T-helper 17 cell (primary cell): ENCODE measurements around the gene CFHR3. TPM values are rescaled to one million over a fixed set of nuclear protein-coding genes. Genes with fewer than 3 reads are reported as not detected.
"Not testable (repeated sequence)": the region's sequence is repeated elsewhere in the genome, so short reads cannot be mapped to it uniquely, and the experiment has no call there.

Source experiments
- ATAC-seq: fragments of 150-1000 bp; cut with Tn5 transposase; 2 replicates; pipeline ENCODE4 v1.10.0; 2021; ENCODE audit warnings: mild to moderate bottlenecking, moderate library complexity
- DNase-seq, 3 donors: peaks; one replicate each; pipeline versions ENCODE4 v3.0.0 to v3.0.0-alpha.2; 2020 to 2021
- H3K9me3 ChIP-seq: one replicate; pipeline ENCODE4 v1.7.0; 2013; ENCODE audit warnings: low read length, mild to moderate bottlenecking; ENCODE audit not compliant: control insufficient read depth, poor library complexity, severe bottlenecking
- H3K27ac Mint-ChIP-seq: one replicate; pipeline ENCODE4 v1.8.0; 2022; ENCODE audit warnings: mild to moderate bottlenecking, moderate library complexity, mixed read lengths
- H3K27me3 Mint-ChIP-seq: one replicate; pipeline ENCODE4 v1.8.0; 2022; ENCODE audit warnings: mixed read lengths
- H3K36me3 Mint-ChIP-seq: one replicate; pipeline ENCODE4 v1.8.0; 2022; ENCODE audit warnings: low read depth, mixed read lengths
- H3K4me1 Mint-ChIP-seq: one replicate; pipeline ENCODE4 v1.8.0; 2022; ENCODE audit warnings: mild to moderate bottlenecking, mixed read lengths
- H3K4me3 Mint-ChIP-seq: one replicate; pipeline ENCODE4 v1.8.0; 2022; ENCODE audit warnings: mild to moderate bottlenecking, moderate library complexity, mixed read lengths
- total RNA-seq, 4 donors: library from RNA in 2 of 4; stranded (reverse) in 2 of 4; gene quantifications; one replicate each; pipeline ENCODE4 v1.2.3 and lab custom pipeline; 2022 to 2026

Gene CFHR3
- not detected for total RNA-seq
- 0 reads per million in 2 donors for total RNA-seq (lab: John Stamatoyannopoulos, UW)

DNA sequence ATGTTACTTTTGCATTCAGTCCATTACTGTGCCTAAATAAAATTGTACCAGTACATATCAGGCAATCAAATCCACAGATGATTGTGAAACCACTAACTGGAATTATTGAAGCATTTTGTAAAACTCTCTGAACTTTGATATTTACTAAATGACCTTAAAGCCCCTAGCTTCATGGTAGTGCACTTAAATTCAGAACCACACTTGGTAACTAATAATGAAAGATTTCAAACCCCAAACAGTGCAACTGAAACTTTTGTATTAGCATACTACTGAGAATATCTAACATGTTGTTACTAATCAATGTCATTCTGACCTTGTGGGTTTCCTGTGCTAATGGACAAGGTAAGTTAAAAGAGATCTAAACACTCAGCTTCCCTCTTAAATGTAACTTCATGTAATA lies at the start of gene CFHR3:
TSS of gene CFHR3 (plus strand) at position 238 of the 400 bp plus-strand sequence. CDS start at position 285, 47 bp downstream.
- no peak for ATAC-seq
- no peaks in the 10 kb centered on the region for H3K9me3 ChIP-seq
- DNase-seq = no peak
- Mint-ChIP-seq H3K36me3 (no peaks in the 10 kb centered on the region), H3K4me1 (no peaks in the 10 kb centered on the region), H3K27me3 (no peaks in the 10 kb centered on the region), H3K27ac (no peak within 1 kb of the TSS), H3K4me3 (no peak within 1 kb of the TSS)

DNA sequence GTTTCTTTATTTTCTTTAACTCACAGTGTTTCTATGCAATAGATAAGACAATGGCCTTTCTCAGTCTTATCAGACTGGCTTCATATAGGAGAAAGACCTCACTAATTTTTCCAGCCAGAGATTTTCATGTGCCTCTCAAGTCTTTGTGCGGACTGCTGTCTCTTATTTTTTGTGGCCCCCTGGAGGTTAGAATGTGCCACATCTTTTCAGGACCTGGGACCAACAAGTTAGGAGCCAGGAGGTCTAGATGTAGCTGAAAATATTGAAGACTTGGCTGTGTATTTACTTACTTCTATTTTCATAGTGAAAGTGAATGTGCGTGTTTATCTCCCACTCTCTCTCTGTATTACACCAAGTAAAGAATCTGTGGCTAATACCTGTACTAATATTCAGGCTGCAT lies 42.1 kb upstream of the CFHR3 start:
- ATAC-seq (no peak), DNase-seq (no peak)
- no peaks in the 10 kb centered on the region for H3K27me3 Mint-ChIP-seq
- peaks cover 5% of the 10 kb centered on the region for H3K36me3 Mint-ChIP-seq
- H3K9me3 ChIP-seq = no peaks in the 10 kb centered on the region
- H3K27ac Mint-ChIP-seq = no peak overlapping the region
- H3K4me1 Mint-ChIP-seq = no peaks in the 10 kb centered on the region
- no peak overlapping the region for H3K4me3 Mint-ChIP-seq

DNA sequence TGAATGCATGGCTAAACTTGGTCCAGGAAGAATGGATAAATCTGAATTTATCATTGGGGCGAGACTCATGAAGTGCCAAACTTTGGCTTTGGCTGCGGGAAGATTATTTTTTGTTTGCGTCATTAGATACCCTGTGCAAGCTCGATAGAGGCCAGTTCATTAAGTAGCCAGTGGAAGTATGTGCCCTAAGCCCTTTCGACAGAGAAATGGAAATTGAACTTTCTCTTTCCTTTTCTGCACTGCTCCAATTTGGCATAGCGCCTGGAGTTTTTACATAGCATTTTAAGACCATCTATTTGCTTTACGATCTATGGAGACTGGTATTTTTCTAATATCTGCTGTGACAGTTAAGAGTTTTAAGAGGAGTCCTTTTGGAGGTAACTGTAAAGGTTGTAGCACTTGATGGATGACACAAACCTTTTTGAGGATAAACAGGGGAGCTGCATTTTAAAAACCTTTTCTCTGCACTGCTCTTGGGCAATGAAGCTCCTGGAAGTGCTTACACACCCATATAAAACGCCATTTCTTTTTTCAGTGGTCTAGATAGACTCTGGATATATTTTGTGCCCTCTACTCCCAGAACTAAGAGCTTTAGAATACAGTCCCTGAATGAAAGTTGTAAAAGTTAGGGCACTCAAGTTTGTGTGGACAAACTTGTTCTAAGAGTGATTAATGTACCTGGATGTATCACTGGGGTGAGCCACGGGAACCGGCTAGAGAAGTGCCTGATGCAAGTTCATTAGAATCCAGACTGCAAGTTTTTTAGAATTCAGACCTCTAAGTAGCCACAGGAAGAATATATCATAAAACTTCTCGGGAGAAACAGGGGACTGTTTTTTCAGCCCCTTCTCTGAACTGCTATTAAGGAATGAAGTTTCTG lies 41.3 kb upstream of the CFHR3 start:
- Mint-ChIP-seq H3K36me3 (peaks cover 7% of the 10 kb centered on the region), H3K27ac (no peak overlapping the region), H3K4me1 (no peaks in the 10 kb centered on the region), H3K27me3 (no peaks in the 10 kb centered on the region), H3K4me3 (no peak overlapping the region)
- ATAC-seq (no peak), DNase-seq (no peak)
- peaks cover 2% of the 10 kb centered on the region for H3K9me3 ChIP-seq

DNA sequence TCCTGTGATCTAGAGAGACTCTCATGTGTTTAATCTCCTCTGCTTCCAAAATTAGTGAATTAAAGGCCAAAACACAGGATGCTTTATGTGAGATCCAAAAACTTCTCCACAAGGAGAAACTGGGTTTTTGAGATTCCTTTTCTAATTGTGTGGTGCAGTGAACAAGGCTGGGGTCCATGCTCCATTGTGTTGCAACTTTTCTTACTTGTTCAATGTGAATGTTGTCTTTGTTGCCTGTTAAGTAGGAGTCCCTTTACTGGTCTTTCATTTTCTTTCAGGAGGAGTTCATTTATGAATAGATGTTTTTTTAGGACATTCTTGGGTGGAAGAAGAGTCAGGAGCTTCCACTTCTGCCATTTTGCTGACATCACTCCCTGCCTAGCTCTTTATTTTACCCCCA lies 40.6 kb upstream of the CFHR3 start:
- H3K36me3 Mint-ChIP-seq = peaks cover 7% of the 10 kb centered on the region

DNA sequence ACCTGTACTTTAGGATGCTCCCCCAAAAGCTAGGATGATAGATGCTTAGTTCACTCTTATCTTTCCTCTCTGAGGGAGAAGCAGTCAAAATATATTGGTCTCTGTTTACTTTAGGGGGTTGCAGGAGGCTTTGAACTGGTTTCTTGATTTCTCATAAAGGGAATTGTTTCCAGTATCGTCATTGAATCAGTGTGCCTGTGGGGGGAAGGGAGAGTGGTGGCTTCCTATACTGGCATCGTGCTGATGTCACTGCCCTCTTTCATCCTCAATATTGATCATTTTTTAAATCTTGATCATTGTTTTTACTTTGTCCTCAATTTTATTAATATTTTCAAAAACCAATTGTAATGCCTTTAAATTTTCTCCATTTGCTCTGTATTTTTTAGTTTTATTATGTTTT lies 40.2 kb upstream of the CFHR3 start:
- ATAC-seq (no peak), DNase-seq (no peak)
- no peak overlapping the region for H3K4me3 Mint-ChIP-seq
- peaks cover 2% of the 10 kb centered on the region for H3K9me3 ChIP-seq
- no peaks in the 10 kb centered on the region for H3K27me3 Mint-ChIP-seq
- H3K36me3 Mint-ChIP-seq = peaks cover 10% of the 10 kb centered on the region
- H3K4me1 Mint-ChIP-seq = no peaks in the 10 kb centered on the region
- no peak overlapping the region for H3K27ac Mint-ChIP-seq

More for the DNA sequence above, 40.6 kb upstream of the CFHR3 start:
- H3K9me3 ChIP-seq = peaks cover 2% of the 10 kb centered on the region
- Mint-ChIP-seq H3K4me3 (no peak overlapping the region), H3K27me3 (no peaks in the 10 kb centered on the region), H3K27ac (no peak overlapping the region), H3K4me1 (no peaks in the 10 kb centered on the region)
- DNase-seq (no peak), ATAC-seq (no peak)

DNA sequence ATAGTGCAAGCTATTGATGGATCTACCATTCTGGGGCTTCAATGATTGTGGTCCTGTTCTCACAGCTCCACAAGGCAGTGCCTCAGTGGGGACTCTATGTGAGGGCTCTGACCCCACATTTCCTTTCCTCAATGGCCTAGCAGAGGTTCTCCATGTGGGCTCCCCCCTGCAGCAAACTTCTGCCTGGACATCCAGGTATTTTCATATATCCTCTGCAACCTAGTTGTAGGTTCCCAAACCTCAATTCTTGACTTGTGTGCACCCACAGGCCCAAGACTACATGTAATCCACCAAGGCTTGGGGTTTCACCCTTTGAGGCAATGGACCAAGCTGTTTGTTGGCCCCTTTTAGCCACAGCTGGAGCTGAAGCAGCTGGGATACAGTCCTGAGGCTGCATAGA lies 35.9 kb upstream of the CFHR3 start:
- Mint-ChIP-seq H3K4me3 (no peak overlapping the region), H3K4me1 (no peaks in the 10 kb centered on the region), H3K36me3 (peaks cover 10% of the 10 kb centered on the region), H3K27me3 (no peaks in the 10 kb centered on the region), H3K27ac (no peak overlapping the region)
- ATAC-seq (no peak), DNase-seq (no peak)
- peaks cover 2% of the 10 kb centered on the region for H3K9me3 ChIP-seq

DNA sequence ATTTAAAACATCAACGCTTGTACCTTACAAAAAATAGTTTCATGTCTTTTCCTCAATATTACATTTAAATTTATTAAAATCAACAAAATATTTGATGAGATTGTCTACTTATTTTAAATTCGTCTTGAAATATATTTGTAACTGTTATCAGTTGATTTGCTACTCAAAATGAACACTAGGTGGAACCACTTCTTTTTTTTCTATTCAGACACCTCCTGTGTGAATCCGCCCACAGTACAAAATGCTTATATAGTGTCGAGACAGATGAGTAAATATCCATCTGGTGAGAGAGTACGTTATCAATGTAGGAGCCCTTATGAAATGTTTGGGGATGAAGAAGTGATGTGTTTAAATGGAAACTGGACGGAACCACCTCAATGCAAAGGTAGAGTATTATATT lies 31.4 kb upstream of the CFHR3 start:
- ATAC-seq, H3K27me3 Mint-ChIP-seq, H3K4me3 Mint-ChIP-seq, H3K27ac Mint-ChIP-seq, H3K9me3 ChIP-seq, DNase-seq, H3K36me3 Mint-ChIP-seq, H3K4me1 Mint-ChIP-seq: not testable (repeated sequence)

DNA sequence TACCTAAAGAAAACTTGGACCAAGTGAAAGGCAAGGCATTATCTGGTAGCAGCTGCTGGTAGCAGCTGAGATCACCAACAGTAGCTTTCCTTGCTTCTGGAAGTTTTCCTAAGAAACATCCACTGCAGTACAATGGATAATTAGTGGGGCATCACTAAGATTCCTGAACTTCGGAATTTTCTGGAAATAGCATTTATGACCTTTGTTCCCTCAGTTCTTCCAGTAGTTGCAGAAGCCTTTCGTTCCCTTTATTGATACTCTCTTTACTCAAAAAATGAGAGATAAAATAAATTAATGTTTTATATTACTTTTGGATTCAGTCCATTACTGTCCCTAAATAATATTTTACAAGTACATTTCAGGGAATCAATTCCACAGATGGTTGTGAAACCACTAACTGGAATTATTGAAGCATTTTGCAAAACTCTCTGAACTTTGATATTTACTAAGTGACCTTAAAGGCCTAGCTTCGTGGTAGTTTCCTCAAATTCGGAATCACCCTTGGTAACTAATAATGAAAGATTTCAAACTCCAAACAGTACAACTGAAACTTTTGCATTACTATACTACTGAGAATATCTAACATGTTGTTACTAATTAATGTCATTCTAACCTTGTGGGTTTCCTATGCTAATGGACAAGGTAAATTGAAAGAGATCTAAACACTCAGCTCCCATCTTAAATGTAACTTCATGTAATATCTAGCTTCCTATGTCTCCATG lies 9.5 kb upstream of the CFHR3 start:
- not testable (repeated sequence) for H3K4me1 Mint-ChIP-seq, H3K36me3 Mint-ChIP-seq, H3K27ac Mint-ChIP-seq, H3K9me3 ChIP-seq, H3K27me3 Mint-ChIP-seq, H3K4me3 Mint-ChIP-seq, ATAC-seq, DNase-seq

DNA sequence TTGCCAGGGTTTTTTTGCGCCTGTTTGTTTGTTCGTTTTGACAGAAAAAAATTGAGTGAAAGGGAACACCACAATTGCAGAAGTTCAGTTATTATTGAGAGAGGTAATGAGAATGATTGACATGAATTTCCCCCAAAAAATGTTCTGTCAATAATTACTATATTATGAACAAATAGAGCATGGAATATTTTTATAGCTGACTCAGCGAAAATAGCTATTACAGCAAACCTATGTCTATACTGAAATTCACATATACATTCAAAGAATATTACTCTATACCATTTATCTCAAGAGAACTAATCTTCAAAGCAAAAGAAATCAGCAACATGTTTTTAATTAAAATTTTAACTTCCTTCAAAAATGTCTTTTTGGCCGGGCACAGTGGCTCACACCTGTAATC lies 4.8 kb upstream of the CFHR3 start:
- not testable (repeated sequence) for DNase-seq, H3K27ac Mint-ChIP-seq, H3K9me3 ChIP-seq, H3K27me3 Mint-ChIP-seq, H3K36me3 Mint-ChIP-seq, H3K4me1 Mint-ChIP-seq, ATAC-seq, H3K4me3 Mint-ChIP-seq

DNA sequence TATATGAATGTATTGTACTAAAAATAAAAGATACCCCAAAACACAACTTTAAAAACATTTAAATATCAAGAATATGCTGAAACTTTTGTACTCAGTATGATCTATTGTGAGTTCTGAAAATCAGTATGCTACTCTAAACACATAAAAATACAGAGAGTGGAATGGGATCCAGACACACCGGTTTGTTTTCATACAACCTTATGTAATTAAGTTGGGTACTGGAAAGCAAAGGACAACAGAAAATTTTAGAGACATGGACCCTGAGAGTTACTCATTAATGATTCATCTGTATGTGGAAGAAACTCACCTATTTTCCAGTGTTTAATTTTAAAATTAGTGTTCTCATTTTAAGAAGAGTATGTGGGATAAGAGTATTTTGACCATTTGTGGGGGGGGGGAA lies 927 bp upstream of the CFHR3 start:
- DNase-seq (no peak), ATAC-seq (no peak)
- Mint-ChIP-seq H3K27ac (no peak overlapping the region), H3K4me3 (no peak overlapping the region), H3K36me3 (no peaks in the 10 kb centered on the region), H3K4me1 (no peaks in the 10 kb centered on the region), H3K27me3 (no peaks in the 10 kb centered on the region)
- no peaks in the 10 kb centered on the region for H3K9me3 ChIP-seq

DNA sequence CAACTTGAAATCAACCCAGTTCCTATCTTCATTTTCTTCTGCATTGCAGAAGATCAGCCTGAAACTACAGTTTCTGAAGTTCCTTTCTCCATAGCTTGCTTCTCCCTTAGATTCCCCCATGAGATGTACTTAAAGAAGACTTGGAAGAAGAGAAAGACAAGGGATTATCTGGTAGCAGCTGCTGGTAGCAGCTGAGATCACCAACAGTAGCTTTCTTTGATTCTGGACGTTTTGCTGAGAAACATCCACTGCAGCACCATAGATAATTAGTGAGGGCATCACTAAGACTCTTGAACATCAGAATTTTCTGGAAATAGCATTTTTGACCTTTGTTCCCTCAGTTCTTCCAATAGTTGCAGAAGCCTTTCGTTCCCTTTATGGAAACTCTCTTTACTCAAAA lies 465 bp upstream of the CFHR3 start:
- no peaks in the 10 kb centered on the region for H3K36me3 Mint-ChIP-seq
- ATAC-seq = no peak

DNA sequence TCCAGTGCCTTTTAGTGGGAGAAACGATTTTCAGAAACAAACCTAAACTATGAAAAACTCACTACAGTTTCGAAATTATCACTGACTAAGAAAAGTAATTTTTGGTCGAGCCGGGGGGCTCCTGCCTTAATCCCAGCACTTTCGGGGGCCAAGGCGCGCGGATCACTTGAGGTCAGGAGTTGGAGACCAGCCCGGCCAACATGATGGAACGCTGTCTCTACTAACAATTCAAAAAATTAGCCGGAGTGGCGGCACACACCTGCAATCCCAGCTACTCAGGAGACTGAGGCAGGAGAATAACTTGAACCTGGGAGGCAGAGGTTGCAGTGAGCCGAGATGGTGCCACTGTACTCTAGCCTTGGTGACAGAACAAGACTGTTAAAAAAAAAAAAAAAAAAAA lies 3.0 kb downstream of the CFHR3 start:
- Mint-ChIP-seq H3K4me3 (no peak overlapping the region), H3K27ac (no peak overlapping the region), H3K27me3 (no peaks in the 10 kb centered on the region), H3K4me1 (no peaks in the 10 kb centered on the region), H3K36me3 (no peaks in the 10 kb centered on the region)
- H3K9me3 ChIP-seq = no peaks in the 10 kb centered on the region
- ATAC-seq = no peak
- no peak for DNase-seq

More for the DNA sequence above, 465 bp upstream of the CFHR3 start:
- H3K4me1 Mint-ChIP-seq = no peaks in the 10 kb centered on the region
- H3K9me3 ChIP-seq = no peaks in the 10 kb centered on the region
- H3K27ac Mint-ChIP-seq = no peak overlapping the region
- no peaks in the 10 kb centered on the region for H3K27me3 Mint-ChIP-seq
- H3K4me3 Mint-ChIP-seq = no peak overlapping the region
- DNase-seq = no peak

DNA sequence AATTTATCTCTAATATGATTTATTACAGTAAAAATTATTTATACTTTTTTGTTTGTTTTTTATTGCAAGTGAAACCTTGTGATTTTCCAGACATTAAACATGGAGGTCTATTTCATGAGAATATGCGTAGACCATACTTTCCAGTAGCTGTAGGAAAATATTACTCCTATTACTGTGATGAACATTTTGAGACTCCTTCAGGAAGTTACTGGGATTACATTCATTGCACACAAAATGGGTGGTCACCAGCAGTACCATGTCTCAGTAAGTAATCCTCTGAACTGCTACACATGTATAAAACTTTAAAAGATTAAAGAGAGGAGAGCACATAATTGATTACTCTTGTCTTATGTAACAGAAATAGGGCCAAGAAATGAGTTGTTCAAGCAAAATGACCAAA lies 4.5 kb downstream of the CFHR3 start:
- H3K27ac Mint-ChIP-seq = no peak overlapping the region
- H3K4me3 Mint-ChIP-seq = no peak overlapping the region
- no peak for DNase-seq
- H3K36me3 Mint-ChIP-seq = no peaks in the 10 kb centered on the region
- H3K27me3 Mint-ChIP-seq = no peaks in the 10 kb centered on the region
- ATAC-seq = no peak
- H3K4me1 Mint-ChIP-seq = no peaks in the 10 kb centered on the region
- H3K9me3 ChIP-seq = no peaks in the 10 kb centered on the region
